ENCODE measurements around the gene SLC10A7. TPM values are rescaled to one million over a fixed set of nuclear protein-coding genes. Genes with fewer than 3 reads are reported as not detected.

The SLC10A7 gene
- total and polyA plus RNA-seq, 10 of the 15 experiments (the other 5 are each of a cell fraction or from before 2014, with no cell fraction given) = 4.6 to 23.7 (median 15.6) TPM

DNA sequence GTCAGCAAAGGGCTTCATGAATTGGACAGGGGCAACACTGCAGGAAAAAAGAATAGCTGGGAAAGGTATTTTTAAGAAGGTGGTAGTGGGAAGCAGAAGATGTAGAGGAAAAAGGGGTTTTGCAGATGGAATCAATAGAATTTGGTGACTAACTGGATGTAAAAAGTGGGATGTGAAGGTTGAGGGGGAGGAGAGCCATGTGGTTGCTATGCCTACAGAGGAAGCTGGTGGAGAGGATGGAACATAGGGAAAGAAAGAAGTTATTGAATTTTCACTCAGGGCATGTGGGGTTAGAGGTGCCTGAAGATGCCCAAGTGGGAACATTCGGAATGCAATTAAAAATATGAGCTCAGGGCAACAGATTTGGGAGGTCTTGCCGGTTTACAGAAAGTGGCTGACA is 274.4 kb downstream of the SLC10A7 start:
- no TSS peak for BruUV-seq (replicated peaks)
- H3K4me3 ChIP-seq = no peak overlapping the region
- no peaks in the 10 kb centered on the region for H3K79me2 ChIP-seq (ENCODE audit: control insufficient read depth, insufficient read depth, low read length)
- no peak overlapping the region for H3K27ac ChIP-seq (ENCODE audit: control insufficient read depth, insufficient read depth)
- H3K4me2 ChIP-seq (ENCODE audit: control insufficient read depth, insufficient read depth) = no peak overlapping the region
- no peaks in the 10 kb centered on the region for H3K9me3 ChIP-seq (replicated peaks; ENCODE audit: control insufficient read depth, insufficient read depth, low read length)
- no peak overlapping the region for H3K9ac ChIP-seq (ENCODE audit: control insufficient read depth, insufficient read depth, low read length)
- no peak for FAIRE-seq
- intact Hi-C loops (cut with micrococcal nuclease; ENCODE audit: unreplicated experiment) (no loop called here), in situ Hi-C loops (cut with MboI) (loop anchor here (5.0 kb wide), 1 partner anchor 90 kb away; no protein-coding TSS in a partner anchor)
- CTCF ChIA-PET = interaction anchor here (1.1 to 2.1 kb wide), 6 partner anchors 17 to 850 kb away, joined by 3 to 5 read pairs (median 4); no protein-coding TSS in a partner anchor
- WGBS (ENCODE audit: insufficient coverage, insufficient replicate concordance, low lambda C conversion rate, missing lambda C conversion rate) = 65% methylated on average over 2 of the region's 2 CpGs
- RAD21 ChIA-PET (ENCODE audit: unreplicated experiment) = interaction anchor here (0.7 to 2.0 kb wide), 5 partner anchors 10 to 850 kb away, joined by 3 to 6 read pairs (median 3); no protein-coding TSS in a partner anchor
- no peak for ATAC-seq
- POLR2A ChIA-PET = interaction anchor here (1.0 to 1.2 kb wide), 3 partner anchors 11 to 21 kb away, joined by 3 to 4 read pairs (median 3); no protein-coding TSS in a partner anchor
- SMC1A ChIA-PET (ENCODE audit: uncharacterized antibody, unreplicated experiment) = interaction anchor here (0.8 to 1.8 kb wide), 5 partner anchors 12 to 95 kb away, joined by 3 to 15 read pairs (median 4); no protein-coding TSS in a partner anchor
- H3K4me1 ChIP-seq (ENCODE audit: control insufficient read depth, insufficient read depth, low read length) = peaks cover 14% of the 10 kb centered on the region
- DNase-seq (ENCODE audit: low read depth, low spot score) = no peak
- H4K20me1 ChIP-seq (ENCODE audit: control insufficient read depth, insufficient read depth) = no peaks in the 10 kb centered on the region
- no peak overlapping the region for H2AFZ ChIP-seq (ENCODE audit: control insufficient read depth, low read depth, low read length)
- H3K36me3 ChIP-seq (ENCODE audit: control insufficient read depth in 2 of 2, insufficient read depth in 2 of 2, low read length in 1 of 2) = 0 out of 4 replicates have a peak, but pooled peaks cover 0 to under 1% of the 10 kb centered on the region in 2 experiments
- no peaks in the 10 kb centered on the region for H3K27me3 ChIP-seq (replicated peaks in 1 of 2; ENCODE audit: control insufficient read depth in 2 of 2, insufficient read depth in 2 of 2, low read length in 1 of 2)
- TF ChIP-seq POLR2AphosphoS5 (IDR thresholded peaks at IDR 0.05; ENCODE audit: low read length) (no peak), SREBF1 (IDR thresholded peaks at IDR 0.05; ENCODE audit: low read length) (no peak), CBX3 (IDR thresholded peaks at IDR 0.05; ENCODE audit: borderline replicate concordance, low read depth) (no peak), LARP7 (IDR thresholded peaks at IDR 0.05) (no peak), NFYA (IDR thresholded peaks at IDR 0.05; ENCODE audit: borderline replicate concordance, low read depth, low read length) (no peak)
- TF ChIP-seq, protein P1, sequence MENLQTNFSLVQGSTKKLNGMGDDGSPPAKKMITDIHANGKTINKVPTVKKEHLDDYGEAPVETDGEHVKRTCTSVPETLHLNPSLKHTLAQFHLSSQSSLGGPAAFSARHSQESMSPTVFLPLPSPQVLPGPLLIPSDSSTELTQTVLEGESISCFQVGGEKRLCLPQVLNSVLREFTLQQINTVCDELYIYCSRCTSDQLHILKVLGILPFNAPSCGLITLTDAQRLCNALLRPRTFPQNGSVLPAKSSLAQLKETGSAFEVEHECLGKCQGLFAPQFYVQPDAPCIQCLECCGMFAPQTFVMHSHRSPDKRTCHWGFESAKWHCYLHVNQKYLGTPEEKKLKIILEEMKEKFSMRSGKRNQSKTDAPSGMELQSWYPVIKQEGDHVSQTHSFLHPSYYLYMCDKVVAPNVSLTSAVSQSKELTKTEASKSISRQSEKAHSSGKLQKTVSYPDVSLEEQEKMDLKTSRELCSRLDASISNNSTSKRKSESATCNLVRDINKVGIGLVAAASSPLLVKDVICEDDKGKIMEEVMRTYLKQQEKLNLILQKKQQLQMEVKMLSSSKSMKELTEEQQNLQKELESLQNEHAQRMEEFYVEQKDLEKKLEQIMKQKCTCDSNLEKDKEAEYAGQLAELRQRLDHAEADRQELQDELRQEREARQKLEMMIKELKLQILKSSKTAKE (IDR thresholded peaks at IDR 0.05; ENCODE audit: low read depth, poor library complexity, severe bottlenecking) = no peak
- TF ChIP-seq, protein P2, sequence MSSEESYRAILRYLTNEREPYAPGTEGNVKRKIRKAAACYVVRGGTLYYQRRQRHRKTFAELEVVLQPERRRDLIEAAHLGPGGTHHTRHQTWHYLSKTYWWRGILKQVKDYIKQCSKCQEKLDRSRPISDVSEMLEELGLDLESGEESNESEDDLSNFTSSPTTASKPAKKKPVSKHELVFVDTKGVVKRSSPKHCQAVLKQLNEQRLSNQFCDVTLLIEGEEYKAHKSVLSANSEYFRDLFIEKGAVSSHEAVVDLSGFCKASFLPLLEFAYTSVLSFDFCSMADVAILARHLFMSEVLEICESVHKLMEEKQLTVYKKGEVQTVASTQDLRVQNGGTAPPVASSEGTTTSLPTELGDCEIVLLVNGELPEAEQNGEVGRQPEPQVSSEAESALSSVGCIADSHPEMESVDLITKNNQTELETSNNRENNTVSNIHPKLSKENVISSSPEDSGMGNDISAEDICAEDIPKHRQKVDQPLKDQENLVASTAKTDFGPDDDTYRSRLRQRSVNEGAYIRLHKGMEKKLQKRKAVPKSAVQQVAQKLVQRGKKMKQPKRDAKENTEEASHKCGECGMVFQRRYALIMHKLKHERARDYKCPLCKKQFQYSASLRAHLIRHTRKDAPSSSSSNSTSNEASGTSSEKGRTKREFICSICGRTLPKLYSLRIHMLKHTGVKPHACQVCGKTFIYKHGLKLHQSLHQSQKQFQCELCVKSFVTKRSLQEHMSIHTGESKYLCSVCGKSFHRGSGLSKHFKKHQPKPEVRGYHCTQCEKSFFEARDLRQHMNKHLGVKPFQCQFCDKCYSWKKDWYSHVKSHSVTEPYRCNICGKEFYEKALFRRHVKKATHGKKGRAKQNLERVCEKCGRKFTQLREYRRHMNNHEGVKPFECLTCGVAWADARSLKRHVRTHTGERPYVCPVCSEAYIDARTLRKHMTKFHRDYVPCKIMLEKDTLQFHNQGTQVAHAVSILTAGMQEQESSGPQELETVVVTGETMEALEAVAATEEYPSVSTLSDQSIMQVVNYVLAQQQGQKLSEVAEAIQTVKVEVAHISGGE (CRISPR knock-in tag; IDR thresholded peaks at IDR 0.05) = no peak
- TF ChIP-seq, protein P3, sequence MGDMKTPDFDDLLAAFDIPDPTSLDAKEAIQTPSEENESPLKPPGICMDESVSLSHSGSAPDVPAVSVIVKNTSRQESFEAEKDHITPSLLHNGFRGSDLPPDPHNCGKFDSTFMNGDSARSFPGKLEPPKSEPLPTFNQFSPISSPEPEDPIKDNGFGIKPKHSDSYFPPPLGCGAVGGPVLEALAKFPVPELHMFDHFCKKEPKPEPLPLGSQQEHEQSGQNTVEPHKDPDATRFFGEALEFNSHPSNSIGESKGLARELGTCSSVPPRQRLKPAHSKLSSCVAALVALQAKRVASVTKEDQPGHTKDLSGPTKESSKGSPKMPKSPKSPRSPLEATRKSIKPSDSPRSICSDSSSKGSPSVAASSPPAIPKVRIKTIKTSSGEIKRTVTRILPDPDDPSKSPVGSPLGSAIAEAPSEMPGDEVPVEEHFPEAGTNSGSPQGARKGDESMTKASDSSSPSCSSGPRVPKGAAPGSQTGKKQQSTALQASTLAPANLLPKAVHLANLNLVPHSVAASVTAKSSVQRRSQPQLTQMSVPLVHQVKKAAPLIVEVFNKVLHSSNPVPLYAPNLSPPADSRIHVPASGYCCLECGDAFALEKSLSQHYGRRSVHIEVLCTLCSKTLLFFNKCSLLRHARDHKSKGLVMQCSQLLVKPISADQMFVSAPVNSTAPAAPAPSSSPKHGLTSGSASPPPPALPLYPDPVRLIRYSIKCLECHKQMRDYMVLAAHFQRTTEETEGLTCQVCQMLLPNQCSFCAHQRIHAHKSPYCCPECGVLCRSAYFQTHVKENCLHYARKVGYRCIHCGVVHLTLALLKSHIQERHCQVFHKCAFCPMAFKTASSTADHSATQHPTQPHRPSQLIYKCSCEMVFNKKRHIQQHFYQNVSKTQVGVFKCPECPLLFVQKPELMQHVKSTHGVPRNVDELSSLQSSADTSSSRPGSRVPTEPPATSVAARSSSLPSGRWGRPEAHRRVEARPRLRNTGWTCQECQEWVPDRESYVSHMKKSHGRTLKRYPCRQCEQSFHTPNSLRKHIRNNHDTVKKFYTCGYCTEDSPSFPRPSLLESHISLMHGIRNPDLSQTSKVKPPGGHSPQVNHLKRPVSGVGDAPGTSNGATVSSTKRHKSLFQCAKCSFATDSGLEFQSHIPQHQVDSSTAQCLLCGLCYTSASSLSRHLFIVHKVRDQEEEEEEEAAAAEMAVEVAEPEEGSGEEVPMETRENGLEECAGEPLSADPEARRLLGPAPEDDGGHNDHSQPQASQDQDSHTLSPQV (IDR thresholded peaks at IDR 0.05) = no peak
- TF ChIP-seq, protein P4, sequence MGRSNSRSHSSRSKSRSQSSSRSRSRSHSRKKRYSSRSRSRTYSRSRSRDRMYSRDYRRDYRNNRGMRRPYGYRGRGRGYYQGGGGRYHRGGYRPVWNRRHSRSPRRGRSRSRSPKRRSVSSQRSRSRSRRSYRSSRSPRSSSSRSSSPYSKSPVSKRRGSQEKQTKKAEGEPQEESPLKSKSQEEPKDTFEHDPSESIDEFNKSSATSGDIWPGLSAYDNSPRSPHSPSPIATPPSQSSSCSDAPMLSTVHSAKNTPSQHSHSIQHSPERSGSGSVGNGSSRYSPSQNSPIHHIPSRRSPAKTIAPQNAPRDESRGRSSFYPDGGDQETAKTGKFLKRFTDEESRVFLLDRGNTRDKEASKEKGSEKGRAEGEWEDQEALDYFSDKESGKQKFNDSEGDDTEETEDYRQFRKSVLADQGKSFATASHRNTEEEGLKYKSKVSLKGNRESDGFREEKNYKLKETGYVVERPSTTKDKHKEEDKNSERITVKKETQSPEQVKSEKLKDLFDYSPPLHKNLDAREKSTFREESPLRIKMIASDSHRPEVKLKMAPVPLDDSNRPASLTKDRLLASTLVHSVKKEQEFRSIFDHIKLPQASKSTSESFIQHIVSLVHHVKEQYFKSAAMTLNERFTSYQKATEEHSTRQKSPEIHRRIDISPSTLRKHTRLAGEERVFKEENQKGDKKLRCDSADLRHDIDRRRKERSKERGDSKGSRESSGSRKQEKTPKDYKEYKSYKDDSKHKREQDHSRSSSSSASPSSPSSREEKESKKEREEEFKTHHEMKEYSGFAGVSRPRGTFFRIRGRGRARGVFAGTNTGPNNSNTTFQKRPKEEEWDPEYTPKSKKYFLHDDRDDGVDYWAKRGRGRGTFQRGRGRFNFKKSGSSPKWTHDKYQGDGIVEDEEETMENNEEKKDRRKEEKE (IDR thresholded peaks at IDR 0.05) = no peak
